Tibial nerve (tissue), 3 donors: ENCODE results near the gene TBCD.
"Not testable (repeated sequence)": the region's sequence is repeated elsewhere in the genome, so short reads cannot be mapped to it uniquely, and the experiment has no call there.

ENCODE experiments used
- CTCF ChIP-seq, 5 experiments: fragments of 200-600 bp in 3 of 5; fragments of 450-650 bp in 2 of 5; sonication (generic) in 3 of 5; IDR thresholded peaks; one replicate each; pipeline ENCODE4 v1.5.1; 2016 to 2019; ENCODE audit warnings: antibody characterized with exemption in 5 of 5, mild to moderate bottlenecking in 3 of 5, moderate library complexity in 2 of 5
- POLR2A ChIP-seq, 2 donors: fragments of 450-650 bp; IDR thresholded peaks; one replicate each; pipeline ENCODE4 v1.6.1; 2017; ENCODE audit warnings: antibody characterized with exemption in 2 of 2, mild to moderate bottlenecking in 2 of 2, moderate library complexity in 2 of 2

GRCh38 chr17:82984249-82984617, 232.4 kb downstream of the TBCD start:
- TF ChIP-seq POLR2A, CTCF (IDR thresholded peaks at IDR 0.05): not testable (repeated sequence)
